Panc1 (cell line): ENCODE results near the gene ADGRF5. TPM values are rescaled to one million over a fixed set of nuclear protein-coding genes. Genes with fewer than 3 reads are reported as not detected.

ENCODE experiments used
- ATAC-seq: fragments of 200-7000 bp; cut with Tn5 transposase; 2 replicates; pipeline ENCODE4 v1.9.1; 2020; ENCODE audit warnings: mild to moderate bottlenecking, moderate library complexity
- BruUV-seq: library from RNA; stranded (reverse); fragments of 400-500 nt; replicated peaks from 2 replicates; lab custom pipeline; 2021; lab: Mats Ljungman, UMichigan
- CTCF ChIA-PET: fragments of 300-600 bp; sonication (Branson Sonifier 250); formaldehyde crosslinking; loops from one replicate; lab custom pipeline; 2022; ENCODE audit warnings: antibody characterized with exemption; lab: Charles Lee
- POLR2A ChIA-PET: fragments of 300-600 bp; sonication (Branson Sonifier 250); formaldehyde crosslinking; loops from one replicate; lab custom pipeline; 2022; ENCODE audit warnings: antibody characterized with exemption; lab: Charles Lee
- DNase-seq: peaks from one replicate; pipeline ENCODE4 v3.0.0-alpha.2; 2010; ENCODE audit warnings: low read depth, low spot score
- H3K27ac ChIP-seq: 2 replicates; pipeline ENCODE4 v1.5.1; 2011; ENCODE audit warnings: mild to moderate bottlenecking, low read length, inconsistent platforms
- H3K27me3 ChIP-seq: fragments of 200-500 bp; sonication (Bioruptor generic); 2 replicates; pipeline ENCODE4 v1.6.0; 2014; ENCODE audit warnings: low read length, inconsistent platforms; ENCODE audit not compliant: control insufficient read depth, insufficient read depth
- H3K36me3 ChIP-seq: fragments of 200-500 bp; sonication (Bioruptor generic); 2 replicates; pipeline ENCODE4 v1.5.1; 2014; ENCODE audit warnings: inconsistent platforms, mild to moderate bottlenecking, low read length, moderate library complexity; ENCODE audit not compliant: control insufficient read depth, insufficient read depth
- H3K4me1 ChIP-seq: 2 replicates; pipeline ENCODE4 v1.5.1; 2011; ENCODE audit warnings: inconsistent platforms, mild to moderate bottlenecking, low read length, moderate library complexity; ENCODE audit not compliant: control insufficient read depth, insufficient read depth
- H3K4me3 ChIP-seq, 2 experiments: 2 replicates each; pipeline ENCODE4 v1.5.1; 2011 to 2012; ENCODE audit warnings: low read depth in 2 of 2, low read length in 2 of 2, mild to moderate bottlenecking in 2 of 2, inconsistent platforms in 1 of 2, moderate library complexity in 1 of 2
- H3K9me3 ChIP-seq: fragments of 200-500 bp; sonication (Bioruptor generic); 2 replicates; pipeline ENCODE4 v1.5.1; 2014; ENCODE audit warnings: low read depth, mild to moderate bottlenecking, inconsistent platforms, low read length, moderate library complexity; ENCODE audit not compliant: control insufficient read depth, insufficient read depth
- POLR2AphosphoS5 ChIP-seq: IDR thresholded peaks from 2 replicates; pipeline ENCODE4 v1.6.1; 2012; ENCODE audit warnings: mild to moderate bottlenecking, low read depth, low read length, moderate library complexity
- SIN3A ChIP-seq: IDR thresholded peaks from 2 replicates; pipeline ENCODE4 v1.6.1; 2012; ENCODE audit warnings: low read depth, mild to moderate bottlenecking, low read length, moderate library complexity, borderline replicate concordance; ENCODE audit not compliant: insufficient read depth
- TCF7L2 ChIP-seq: IDR thresholded peaks from 2 replicates; pipeline ENCODE4 v1.6.1; 2011; ENCODE audit warnings: mild to moderate bottlenecking, low read depth, low read length, inconsistent platforms
- in situ Hi-C: cut with HindIII; loops from 2 replicates; pipeline ENCODE4 v1.10.0; 2016; ENCODE audit warnings: low sequenced_read_pairs, low pct_unique_long_range_greater_than_20kb
- intact Hi-C: fragments of 100-400 bp; cut with micrococcal nuclease; formaldehyde crosslinking; loops from one replicate; pipeline ENCODE4 v1.10.0; 2022; ENCODE audit not compliant: unreplicated experiment
- total RNA-seq: library from RNA; stranded (reverse); gene quantifications from one replicate; pipeline ENCODE4 v1.2.1, GENCODE V29; 2021; ENCODE audit not compliant: unreplicated experiment
- TF ChIP-seq, protein P1 (sequence below): fragments of 450-650 bp; IDR thresholded peaks from 2 replicates; pipeline ENCODE4 v1.5.1; 2017; ENCODE audit warnings: mild to moderate bottlenecking
- TF ChIP-seq, protein P2 (sequence below), 2 experiments: IDR thresholded peaks; 2 replicates each; pipeline ENCODE4 v1.6.1; 2011 to 2012; ENCODE audit warnings: low read depth in 2 of 2, control low read depth in 1 of 2, low read length in 1 of 2, mild to moderate bottlenecking in 1 of 2, moderate library complexity in 1 of 2; ENCODE audit not compliant: insufficient read depth in 1 of 2

Gene ADGRF5
- total RNA-seq, 1 experiment from 2014 or later, result 0.18 TPM

DNA sequence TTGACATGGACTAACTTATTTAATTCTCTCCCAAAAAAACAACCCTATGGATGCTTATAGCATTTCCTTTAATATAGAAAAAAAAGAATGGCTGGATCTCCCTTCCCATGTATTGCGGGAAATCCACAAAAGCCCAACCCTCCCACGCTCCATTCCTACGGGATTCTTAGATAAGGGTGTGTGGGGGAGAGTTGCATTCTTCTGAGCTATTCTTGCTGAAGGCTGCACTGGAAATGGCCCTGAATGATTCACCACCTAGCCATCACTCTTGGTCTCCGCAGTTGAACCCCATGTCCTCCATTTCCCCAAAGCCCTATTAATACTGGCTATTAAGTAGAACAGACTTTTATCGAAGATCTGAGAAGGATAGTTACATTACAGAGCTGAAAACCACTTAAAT lies 41.9 kb upstream of the ADGRF5 start:
- POLR2A ChIA-PET, result no interaction called here

DNA sequence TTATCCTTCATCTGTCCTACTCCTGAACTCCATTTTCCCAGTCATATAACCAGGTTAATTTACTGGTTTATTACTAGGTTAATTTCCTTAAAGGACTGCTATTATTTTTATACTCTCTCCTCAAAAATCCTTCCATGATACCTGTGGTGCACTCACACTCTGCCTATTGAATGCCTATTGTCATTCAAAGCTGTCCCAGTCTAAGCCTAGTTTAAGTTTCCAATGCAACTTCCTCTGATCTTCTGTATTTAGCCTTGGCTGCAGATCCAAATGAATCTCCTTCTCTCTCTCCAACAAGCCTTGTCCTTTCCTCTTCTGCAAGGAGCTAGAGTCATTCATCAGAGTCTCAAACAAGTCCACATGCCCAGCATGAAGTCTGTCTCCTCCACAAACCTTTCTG lies 41.3 kb upstream of the ADGRF5 start:
- H3K36me3 ChIP-seq, result no peaks in the 10 kb centered on the region
- BruUV-seq, result no TSS peak
- no peak overlapping the region for H3K27ac ChIP-seq
- H3K4me1 ChIP-seq, result no peaks in the 10 kb centered on the region
- in situ Hi-C loops (no loop called here), intact Hi-C loops (no loop called here)
- ChIA-PET POLR2A (no interaction called here), CTCF (no interaction called here)
- no peak overlapping the region for H3K4me3 ChIP-seq
- no peaks in the 10 kb centered on the region for H3K9me3 ChIP-seq
- ATAC-seq, result no peak
- no peaks in the 10 kb centered on the region; the same call in none of the 2 replicates for H3K27me3 ChIP-seq
- TF ChIP-seq SIN3A (no peak), POLR2AphosphoS5 (no peak), TCF7L2 (no peak)
- TF ChIP-seq, protein P1, sequence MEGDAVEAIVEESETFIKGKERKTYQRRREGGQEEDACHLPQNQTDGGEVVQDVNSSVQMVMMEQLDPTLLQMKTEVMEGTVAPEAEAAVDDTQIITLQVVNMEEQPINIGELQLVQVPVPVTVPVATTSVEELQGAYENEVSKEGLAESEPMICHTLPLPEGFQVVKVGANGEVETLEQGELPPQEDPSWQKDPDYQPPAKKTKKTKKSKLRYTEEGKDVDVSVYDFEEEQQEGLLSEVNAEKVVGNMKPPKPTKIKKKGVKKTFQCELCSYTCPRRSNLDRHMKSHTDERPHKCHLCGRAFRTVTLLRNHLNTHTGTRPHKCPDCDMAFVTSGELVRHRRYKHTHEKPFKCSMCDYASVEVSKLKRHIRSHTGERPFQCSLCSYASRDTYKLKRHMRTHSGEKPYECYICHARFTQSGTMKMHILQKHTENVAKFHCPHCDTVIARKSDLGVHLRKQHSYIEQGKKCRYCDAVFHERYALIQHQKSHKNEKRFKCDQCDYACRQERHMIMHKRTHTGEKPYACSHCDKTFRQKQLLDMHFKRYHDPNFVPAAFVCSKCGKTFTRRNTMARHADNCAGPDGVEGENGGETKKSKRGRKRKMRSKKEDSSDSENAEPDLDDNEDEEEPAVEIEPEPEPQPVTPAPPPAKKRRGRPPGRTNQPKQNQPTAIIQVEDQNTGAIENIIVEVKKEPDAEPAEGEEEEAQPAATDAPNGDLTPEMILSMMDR, result no peak
- TF ChIP-seq, protein P2, sequence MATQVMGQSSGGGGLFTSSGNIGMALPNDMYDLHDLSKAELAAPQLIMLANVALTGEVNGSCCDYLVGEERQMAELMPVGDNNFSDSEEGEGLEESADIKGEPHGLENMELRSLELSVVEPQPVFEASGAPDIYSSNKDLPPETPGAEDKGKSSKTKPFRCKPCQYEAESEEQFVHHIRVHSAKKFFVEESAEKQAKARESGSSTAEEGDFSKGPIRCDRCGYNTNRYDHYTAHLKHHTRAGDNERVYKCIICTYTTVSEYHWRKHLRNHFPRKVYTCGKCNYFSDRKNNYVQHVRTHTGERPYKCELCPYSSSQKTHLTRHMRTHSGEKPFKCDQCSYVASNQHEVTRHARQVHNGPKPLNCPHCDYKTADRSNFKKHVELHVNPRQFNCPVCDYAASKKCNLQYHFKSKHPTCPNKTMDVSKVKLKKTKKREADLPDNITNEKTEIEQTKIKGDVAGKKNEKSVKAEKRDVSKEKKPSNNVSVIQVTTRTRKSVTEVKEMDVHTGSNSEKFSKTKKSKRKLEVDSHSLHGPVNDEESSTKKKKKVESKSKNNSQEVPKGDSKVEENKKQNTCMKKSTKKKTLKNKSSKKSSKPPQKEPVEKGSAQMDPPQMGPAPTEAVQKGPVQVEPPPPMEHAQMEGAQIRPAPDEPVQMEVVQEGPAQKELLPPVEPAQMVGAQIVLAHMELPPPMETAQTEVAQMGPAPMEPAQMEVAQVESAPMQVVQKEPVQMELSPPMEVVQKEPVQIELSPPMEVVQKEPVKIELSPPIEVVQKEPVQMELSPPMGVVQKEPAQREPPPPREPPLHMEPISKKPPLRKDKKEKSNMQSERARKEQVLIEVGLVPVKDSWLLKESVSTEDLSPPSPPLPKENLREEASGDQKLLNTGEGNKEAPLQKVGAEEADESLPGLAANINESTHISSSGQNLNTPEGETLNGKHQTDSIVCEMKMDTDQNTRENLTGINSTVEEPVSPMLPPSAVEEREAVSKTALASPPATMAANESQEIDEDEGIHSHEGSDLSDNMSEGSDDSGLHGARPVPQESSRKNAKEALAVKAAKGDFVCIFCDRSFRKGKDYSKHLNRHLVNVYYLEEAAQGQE (IDR thresholded peaks at IDR 0.05; ENCODE audit: insufficient read depth in 1 of 2, low read depth in 2 of 2, low read length in 1 of 2), result no peak
- DNase-seq, result no peak

More for the DNA sequence above, 41.9 kb upstream of the ADGRF5 start:
- no peak overlapping the region for H3K27ac ChIP-seq
- no peaks in the 10 kb centered on the region; the same call in none of the 2 replicates for H3K27me3 ChIP-seq
- no peak for TF ChIP-seq TCF7L2
- TF ChIP-seq, protein P2 (IDR thresholded peaks at IDR 0.05; ENCODE audit: insufficient read depth in 1 of 2, low read depth in 2 of 2, low read length in 1 of 2), result no peak
- no peak for TF ChIP-seq POLR2AphosphoS5
- TF ChIP-seq, protein P1, result no peak
- no peak for TF ChIP-seq SIN3A
- BruUV-seq, result no TSS peak
- in situ Hi-C loops (no loop called here), intact Hi-C loops (no loop called here)
- CTCF ChIA-PET, result interaction anchor here (0.5 kb wide), 1 partner anchor 350 kb away, joined by 3 read pairs; no protein-coding TSS in a partner anchor
- H3K4me1 ChIP-seq, result no peaks in the 10 kb centered on the region
- no peaks in the 10 kb centered on the region for H3K36me3 ChIP-seq
- ATAC-seq, result no peak
- DNase-seq, result no peak
- H3K4me3 ChIP-seq, result no peak overlapping the region
- no peaks in the 10 kb centered on the region for H3K9me3 ChIP-seq
